Stimulated activated CD4-positive, alpha-beta T cell treated with anti-CD3 and anti-CD28 coated beads, TNF-alpha, amount 100 ng/mL, for 4 hours (primary cell): ENCODE measurements around the gene NKPD1.
A peak's percentile ranks its signal among the peaks of the same experiment; 100 is the strongest.
"Not testable (repeated sequence)": the region's sequence is repeated elsewhere in the genome, so short reads cannot be mapped to it uniquely, and the experiment has no call there.

Source experiments
- DNase-seq, 3 experiments: peaks; one replicate each; pipeline ENCODE4 v3.0.0-alpha.2; 2020; ENCODE audit warnings: low read depth in 3 of 3

NKPD1 gene

DNA sequence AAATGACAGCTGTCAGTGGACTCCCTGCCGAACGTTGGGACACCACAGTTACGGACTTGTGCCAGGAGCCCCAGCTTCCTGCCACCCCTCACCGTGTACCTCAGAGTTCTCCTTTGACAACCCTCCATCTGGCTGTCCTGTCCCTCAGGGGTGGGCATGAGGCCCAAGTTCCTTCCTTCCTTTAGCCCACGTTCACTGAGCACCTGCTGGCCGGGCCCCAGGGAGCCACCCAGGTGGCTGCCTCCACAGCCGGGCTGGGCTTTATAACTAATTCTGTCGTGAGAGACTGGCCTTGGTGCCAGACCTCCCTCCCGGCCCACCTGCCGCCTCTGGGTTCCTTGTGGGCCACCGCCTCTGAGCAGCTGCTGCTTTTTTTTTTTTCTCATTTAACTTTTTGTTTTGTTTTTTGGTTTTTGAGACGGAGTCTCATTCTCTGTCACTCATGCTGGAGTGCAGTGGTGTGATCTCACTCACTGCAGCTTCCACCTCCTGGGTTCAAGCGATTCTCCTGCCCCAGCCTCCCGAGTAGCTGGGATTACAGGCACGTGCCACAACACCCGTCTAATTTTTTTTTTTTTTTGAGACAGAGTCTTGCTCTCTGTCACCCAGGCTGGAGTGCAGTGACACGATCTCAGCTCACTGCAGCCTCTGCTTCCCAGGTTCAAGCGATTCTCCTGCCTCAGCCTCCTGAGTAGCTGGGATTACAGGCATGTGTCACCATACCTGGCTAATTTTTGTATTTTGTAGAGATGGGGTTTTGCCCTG lies 42.0 kb downstream of the NKPD1 start:
- not testable (repeated sequence) for DNase-seq

DNA sequence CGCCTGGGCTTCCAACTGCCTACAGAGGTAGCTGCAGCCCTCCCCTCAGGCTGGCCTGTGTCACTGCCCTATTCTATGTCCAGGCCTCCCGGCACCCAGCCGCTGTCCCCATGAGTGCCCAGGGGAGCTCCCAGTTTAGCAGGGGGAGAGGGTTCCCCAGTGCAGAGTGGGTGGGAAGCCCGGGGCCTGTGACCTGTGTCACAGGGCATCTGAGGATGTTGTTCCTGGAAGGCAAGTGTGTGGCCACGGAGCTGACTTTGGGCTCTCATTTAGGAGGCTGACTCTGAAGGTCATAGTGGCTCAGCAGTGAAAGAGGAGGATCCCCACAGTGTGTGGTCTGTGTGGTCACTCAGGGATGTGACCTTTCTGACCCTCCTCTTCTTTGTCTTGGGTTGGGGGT lies 42.7 kb downstream of the NKPD1 start:
- DNase-seq, result no peak

DNA sequence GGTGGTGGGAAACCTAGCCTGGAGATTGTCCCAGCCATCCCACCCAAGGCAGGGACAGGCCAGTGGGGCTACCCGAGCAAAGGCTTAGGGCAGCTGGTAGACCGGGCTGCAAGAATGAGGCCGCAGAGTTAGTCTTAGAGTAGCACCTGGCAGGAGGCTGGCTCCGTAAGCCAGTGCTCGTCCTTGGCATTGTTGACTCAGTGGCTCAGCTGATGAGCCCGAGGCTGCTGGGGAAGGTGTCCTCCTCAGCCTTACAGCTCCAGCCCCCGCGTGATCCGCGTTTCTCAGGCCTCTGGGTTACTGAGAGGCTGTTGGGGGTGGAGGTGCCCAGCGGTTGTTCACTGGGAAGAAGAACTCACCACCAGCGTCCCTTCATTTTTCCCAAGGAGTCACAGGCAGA lies 43.1 kb downstream of the NKPD1 start:
- DNase-seq, result no peak

DNA sequence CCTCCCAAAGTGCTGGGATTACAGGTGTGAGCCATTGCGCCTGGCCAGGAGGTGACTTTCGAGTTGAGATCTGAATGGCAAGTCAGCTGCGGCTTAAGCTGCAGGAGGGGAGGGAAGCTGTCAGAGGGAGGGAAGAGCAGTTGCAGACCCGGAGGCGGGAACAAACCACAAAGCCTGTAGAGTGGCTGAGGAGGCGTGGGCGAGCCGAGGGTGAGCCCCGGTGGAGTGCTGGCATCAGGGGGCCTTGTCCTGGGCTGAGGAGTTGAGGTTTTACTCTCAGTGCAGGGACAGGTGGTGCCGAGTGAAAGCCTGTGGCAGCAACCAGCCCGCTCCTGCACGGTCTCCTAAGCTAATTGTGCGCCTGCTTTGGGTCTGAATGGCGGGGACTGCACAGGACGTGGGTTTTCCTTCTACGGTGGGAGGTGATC lies 43.6 kb downstream of the NKPD1 start:
- DNase-seq, result peak; percentile 28 to 39 (median 38)

DNA sequence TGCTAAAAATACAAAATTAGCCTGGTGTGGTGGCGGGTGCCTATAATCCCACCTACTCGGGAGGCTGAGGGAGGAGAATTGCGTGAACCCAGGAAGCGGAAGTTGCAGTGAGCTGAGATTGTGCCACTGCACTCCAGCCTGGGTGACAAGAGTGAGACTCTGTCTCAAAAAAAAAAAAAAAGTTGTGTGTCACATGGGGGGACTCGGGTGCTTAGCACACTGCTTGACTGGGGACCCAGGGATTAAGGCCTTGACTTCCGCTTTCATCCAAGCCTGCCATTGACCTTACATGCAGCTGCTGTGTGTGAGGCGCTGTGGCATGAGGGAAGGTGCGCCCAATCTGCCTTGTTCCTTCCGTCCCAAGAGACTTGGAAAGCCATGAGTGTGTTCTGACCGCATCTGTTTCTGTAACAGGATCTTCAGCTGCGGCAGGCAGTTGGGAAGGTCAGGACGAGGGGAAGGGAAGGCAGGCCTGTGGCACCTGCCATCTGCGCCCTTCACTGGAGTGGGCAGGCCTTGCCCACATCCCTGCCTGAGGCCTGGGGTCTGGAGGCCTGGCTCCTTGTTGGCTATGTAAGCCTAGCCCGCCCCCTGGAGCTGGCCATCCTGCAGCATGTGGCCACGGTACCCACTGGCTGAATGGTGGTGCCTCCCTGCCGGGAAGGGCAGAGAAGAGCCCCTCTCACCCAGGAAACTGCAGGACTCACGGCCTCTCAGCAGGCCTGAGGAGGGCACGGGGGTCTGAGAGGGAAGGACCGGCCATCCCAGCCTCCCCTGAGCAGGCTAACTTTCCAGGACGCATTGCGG lies 44.8 kb downstream of the NKPD1 start:
- DNase-seq, result no peak

DNA sequence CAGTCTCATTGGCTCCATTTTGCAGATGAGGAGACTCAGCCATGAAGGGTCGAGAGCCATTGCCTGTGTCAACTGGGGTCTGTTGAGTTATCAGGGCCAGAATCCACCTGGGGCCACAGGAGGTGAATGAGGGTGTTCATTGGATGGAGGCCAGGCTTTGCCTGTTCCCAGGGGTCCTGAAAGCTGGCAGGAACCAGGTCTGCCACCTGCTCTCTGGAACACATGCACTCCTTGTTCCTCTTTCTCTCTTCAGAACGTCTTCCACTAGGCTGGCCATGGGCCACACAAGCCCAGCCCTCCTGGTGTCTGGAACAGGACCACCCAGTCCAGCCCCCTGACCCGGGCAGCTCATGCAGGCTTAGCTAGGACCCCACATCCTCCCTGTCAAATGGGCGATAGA lies 46.7 kb downstream of the NKPD1 start:
- no peak for DNase-seq

DNA sequence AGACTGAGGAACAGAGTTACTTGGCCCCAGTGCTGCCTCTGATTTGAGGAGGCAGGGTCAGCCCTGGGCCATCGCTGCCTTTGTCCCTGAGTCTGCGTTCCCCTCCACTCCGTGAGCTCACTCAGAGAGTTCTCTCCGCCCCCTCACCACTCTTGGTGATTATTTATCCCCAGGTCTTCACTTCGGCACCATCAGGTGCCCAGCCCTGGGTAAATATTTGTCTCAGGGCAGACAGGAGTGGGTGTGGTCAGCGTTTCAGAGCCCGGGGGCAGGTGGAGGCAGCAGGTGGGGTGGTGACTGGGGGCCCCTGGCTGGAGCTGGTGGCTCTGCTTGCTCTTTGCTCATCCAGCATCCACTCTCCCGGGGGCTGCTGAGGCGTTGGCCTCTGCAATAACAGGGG lies 47.2 kb downstream of the NKPD1 start:
- no peak for DNase-seq

DNA sequence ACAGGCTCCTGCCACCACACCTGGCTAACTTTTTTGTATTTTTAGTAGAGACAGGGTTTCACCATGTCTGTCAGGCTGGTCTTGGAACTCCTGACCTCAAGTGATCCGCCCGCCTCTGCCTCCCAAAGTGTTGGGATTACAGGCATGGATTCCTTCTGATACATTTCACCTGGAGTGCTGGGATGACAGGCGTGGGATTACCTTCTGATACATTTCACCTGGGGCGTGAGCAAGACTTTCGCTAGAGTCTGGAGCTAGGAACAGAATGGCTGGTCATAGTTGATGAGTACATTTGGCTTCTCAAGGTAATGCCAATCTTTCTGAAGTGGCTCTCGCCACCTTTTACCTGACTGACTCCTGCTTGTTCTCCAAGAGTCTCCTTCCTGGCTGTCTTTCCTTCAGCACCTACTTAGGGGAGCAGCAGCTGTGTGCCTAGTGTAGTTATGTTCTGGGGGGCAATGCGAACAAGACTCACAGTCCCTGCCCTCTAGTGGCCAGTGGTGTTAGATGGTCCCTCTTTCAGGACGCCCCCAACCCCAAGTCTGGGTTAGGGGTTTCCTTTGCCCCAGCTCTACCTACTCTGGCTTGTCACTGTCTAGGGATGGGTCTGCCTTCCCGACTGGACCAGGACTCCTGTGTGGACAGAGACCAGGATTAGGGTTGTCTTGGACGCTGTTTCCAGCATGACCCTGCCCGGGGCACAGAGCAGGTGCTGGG lies 48.5 kb downstream of the NKPD1 start:
- DNase-seq, result no peak
